ENCODE measurements around the gene VPS72. TPM values are rescaled to one million over a fixed set of nuclear protein-coding genes. Genes with fewer than 3 reads are reported as not detected.

Gene VPS72
- total RNA-seq, 2 experiments from 2014 or later = 47.4 to 61.0 TPM

- Mint-ChIP-seq H3K27ac (peak overlapping the region; percentile 94), H3K4me1 (ENCODE audit: low read depth) (peaks cover 53% of the 10 kb centered on the region), H3K9me3 (no peaks in the 10 kb centered on the region), H3K27me3 (no peaks in the 10 kb centered on the region), H3K4me3 (peak overlapping the region; percentile 91), H3K36me3 (ENCODE audit: low read depth) (peaks cover 54% of the 10 kb centered on the region)
- intact Hi-C loops (cut with micrococcal nuclease) = loop anchor here (1.0 kb wide), 1 partner anchor 9 kb away; the partner anchor contains the start of gene TNFAIP8L2
- peak; percentile 1 for ATAC-seq
- peak; percentile 18 for DNase-seq
- TF ChIP-seq CTCF (IDR thresholded peaks at IDR 0.05) = no peak
- POLR2A ChIA-PET = interaction anchor here (0.9 to 3.3 kb wide), 4 partner anchors 8 to 141 kb away, joined by 3 to 25 read pairs (median 12); partner anchors contain the start of genes TNFAIP8L2 and VPS72
- CTCF ChIA-PET = interaction anchor here (0.9 to 1.7 kb wide), 2 partner anchors 9 to 10 kb away, joined by 3 to 6 read pairs; partner anchors contain the start of gene TNFAIP8L2
These were observed 24.7 kb downstream of the VPS72 start for GRCh38 chr1:151165281-151165737.

DNA sequence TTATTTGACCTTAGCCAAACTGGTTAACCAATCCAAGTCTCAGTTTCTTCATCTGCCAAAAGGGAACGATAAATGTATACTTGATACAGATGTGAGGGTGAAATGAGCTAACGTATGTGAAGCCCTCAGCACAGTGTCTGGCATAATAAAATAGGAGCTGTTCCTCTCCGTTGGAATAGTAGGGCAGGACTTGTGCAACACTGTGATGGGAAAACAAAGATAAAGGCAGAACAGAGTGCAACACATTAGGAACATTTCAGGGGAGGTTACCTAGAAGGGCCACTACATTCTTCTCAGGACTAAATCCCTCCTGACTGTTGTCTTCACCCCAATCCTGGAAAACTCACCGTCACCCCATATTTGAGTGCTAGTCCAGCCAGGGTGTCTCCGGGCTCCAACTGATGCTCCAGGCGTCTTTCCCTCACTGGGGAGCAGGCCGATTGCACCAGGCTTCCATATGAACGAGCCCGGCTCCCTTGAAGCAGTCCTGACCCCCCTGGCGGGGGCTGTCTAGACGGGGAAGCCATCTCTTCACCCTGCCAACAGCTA lies 25.2 kb downstream of the VPS72 start:
- CTCF ChIA-PET = interaction anchor here (0.9 to 2.4 kb wide), 2 partner anchors 8 to 65 kb away, joined by 6 to 7 read pairs; partner anchors contain the start of gene TNFAIP8L2
- TF ChIP-seq CTCF (IDR thresholded peaks at IDR 0.05) = no peak

GRCh38 chr1:151159373-151159772 lies 30.6 kb downstream of the VPS72 start:
- Mint-ChIP-seq H3K4me1 (ENCODE audit: low read depth) (peaks cover 60% of the 10 kb centered on the region), H3K9me3 (no peaks in the 10 kb centered on the region), H3K27ac (peak overlapping the region; percentile 98), H3K36me3 (ENCODE audit: low read depth) (peaks cover 57% of the 10 kb centered on the region), H3K27me3 (no peaks in the 10 kb centered on the region), H3K4me3 (peak overlapping the region; percentile 97)
- DNase-seq = no peak
- ChIA-PET POLR2A (interaction anchor here (0.6 to 1.5 kb wide), 5 partner anchors 24 to 167 kb away, joined by 3 to 5 read pairs (median 3); partner anchors contain the start of genes CDC42SE1 and MLLT11), CTCF (interaction anchor here (0.7 to 9.7 kb wide), 6 partner anchors 11 to 135 kb away, joined by 3 to 298 read pairs (median 4); no protein-coding TSS in a partner anchor)
- ATAC-seq = no peak
- intact Hi-C loops (cut with micrococcal nuclease) = loop anchor here (5.0 kb wide), 1 partner anchor 152 kb away; the partner anchor contains the start of genes MINDY1 and PRUNE1
- no peak for TF ChIP-seq CTCF (IDR thresholded peaks at IDR 0.05)

More for the DNA sequence above, 25.2 kb downstream of the VPS72 start:
- Mint-ChIP-seq H3K9me3 (no peaks in the 10 kb centered on the region), H3K27ac (peak overlapping the region; percentile 94), H3K4me3 (peak overlapping the region; percentile 91), H3K4me1 (ENCODE audit: low read depth) (peaks cover 57% of the 10 kb centered on the region), H3K27me3 (no peaks in the 10 kb centered on the region), H3K36me3 (ENCODE audit: low read depth) (peaks cover 53% of the 10 kb centered on the region)
- intact Hi-C loops (cut with micrococcal nuclease) = loop anchor here (1.0 kb wide), 1 partner anchor 9 kb away; the partner anchor contains the start of gene TNFAIP8L2
- POLR2A ChIA-PET = interaction anchor here (0.9 to 3.3 kb wide), 4 partner anchors 7 to 141 kb away, joined by 3 to 25 read pairs (median 12); partner anchors contain the start of genes TNFAIP8L2 and VPS72
- DNase-seq = no peak
- ATAC-seq = no peak

- no peak for TF ChIP-seq CTCF (IDR thresholded peaks at IDR 0.05)
- intact Hi-C loops (cut with micrococcal nuclease) = loop anchor here (5.0 kb wide), 1 partner anchor 152 kb away; the partner anchor contains the start of genes MINDY1 and PRUNE1
- POLR2A ChIA-PET = interaction anchor here (0.6 to 2.9 kb wide), 10 partner anchors 7 to 168 kb away, joined by 3 to 21 read pairs (median 4); partner anchors contain the start of genes CDC42SE1, GABPB2, LYSMD1 and MLLT11
- DNase-seq (peak; percentile 55), ATAC-seq (no peak)
- Mint-ChIP-seq H3K27me3 (no peaks in the 10 kb centered on the region), H3K36me3 (ENCODE audit: low read depth) (peaks cover 53% of the 10 kb centered on the region), H3K27ac (peak overlapping the region; percentile 98), H3K9me3 (no peaks in the 10 kb centered on the region), H3K4me3 (peak overlapping the region; percentile 97), H3K4me1 (ENCODE audit: low read depth) (peaks cover 56% of the 10 kb centered on the region)
- CTCF ChIA-PET = interaction anchor here (0.7 to 9.7 kb wide), 8 partner anchors 10 to 134 kb away, joined by 3 to 298 read pairs (median 4); partner anchors contain the start of gene GABPB2
These were observed 31.2 kb downstream of the VPS72 start for GRCh38 chr1:151158751-151159251.
